ENCODE measurements around the gene GPRC5A.

DNA sequence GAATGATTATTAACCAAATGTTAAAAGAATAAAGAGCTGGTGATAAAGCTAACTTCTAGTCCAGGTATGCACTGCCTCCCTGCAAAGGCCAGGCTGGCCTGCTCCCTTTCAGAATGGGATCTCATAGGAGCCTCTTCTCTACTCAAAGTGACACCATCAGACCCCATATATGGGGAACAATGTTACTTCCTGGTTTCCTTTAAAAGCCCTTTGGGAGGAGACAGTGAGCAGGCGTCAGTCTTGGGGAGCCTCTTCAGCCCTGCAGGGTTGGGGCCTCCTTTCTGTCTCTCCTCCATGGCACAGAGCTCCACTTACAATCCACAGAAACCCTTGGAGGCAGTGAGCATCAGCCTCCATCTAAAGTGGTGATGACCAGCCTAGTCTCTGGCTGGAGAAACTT is 17.3 kb upstream of the GPRC5A start:
- TF ChIP-seq POLR2A (IDR thresholded peaks at IDR 0.05; ENCODE audit: low read depth, low read length): no peak
- no peak for TF ChIP-seq POLR2AphosphoS5 (IDR thresholded peaks at IDR 0.05; ENCODE audit: low read depth, low read length)

Data from GM12892 (cell line).